Left ventricle myocardium inferior (tissue), 1 donor: ENCODE results near the gene FXYD1. TPM values are rescaled to one million over a fixed set of nuclear protein-coding genes. Genes with fewer than 3 reads are reported as not detected.

Experiments used
- DNase-seq: peaks from one replicate; pipeline ENCODE4 v3.0.0-alpha.2; 2020
- H3K27ac ChIP-seq: fragments of 200-600 bp; replicated peaks from 2 replicates; pipeline ENCODE4 v1.8.0; 2021
- H3K27me3 ChIP-seq: fragments of 200-600 bp; 2 replicates; pipeline ENCODE4 v1.8.0; 2021; ENCODE audit warnings: low read depth
- H3K36me3 ChIP-seq: fragments of 200-600 bp; 2 replicates; pipeline ENCODE4 v1.8.0; 2021
- H3K4me1 ChIP-seq: fragments of 200-600 bp; 2 replicates; pipeline ENCODE4 v1.8.0; 2021
- H3K4me3 ChIP-seq: fragments of 200-600 bp; 2 replicates; pipeline ENCODE4 v1.8.0; 2021; ENCODE audit warnings: mild to moderate bottlenecking, moderate library complexity
- H3K9me3 ChIP-seq: fragments of 200-600 bp; replicated peaks from 2 replicates; pipeline ENCODE4 v1.8.0; 2021
- intact Hi-C: fragments of 100-400 bp; cut with micrococcal nuclease; formaldehyde crosslinking; loops from one replicate; pipeline ENCODE4 v1.11.0; 2022
- total RNA-seq: library from RNA; stranded (reverse); fragmentation: NEBNext Ultra II Directional; extraction: Animal tissue kit (Norgen Biotek cat#: 25700); gene quantifications from one replicate; pipeline ENCODE4 v1.2.1, GENCODE V29; 2021
- TF ChIP-seq, protein P1 (sequence below): fragments of 200-600 bp; IDR thresholded peaks from 2 replicates; pipeline ENCODE4 v1.8.0; 2021; ENCODE audit warnings: antibody characterized with exemption, mild to moderate bottlenecking, borderline replicate concordance
- donor health status: DM: no; HTN: yes; CAD: no; lungs with severe emphysema.

Gene FXYD1
- total RNA-seq, 1 donor from 2014 or later: 509 TPM

DNA sequence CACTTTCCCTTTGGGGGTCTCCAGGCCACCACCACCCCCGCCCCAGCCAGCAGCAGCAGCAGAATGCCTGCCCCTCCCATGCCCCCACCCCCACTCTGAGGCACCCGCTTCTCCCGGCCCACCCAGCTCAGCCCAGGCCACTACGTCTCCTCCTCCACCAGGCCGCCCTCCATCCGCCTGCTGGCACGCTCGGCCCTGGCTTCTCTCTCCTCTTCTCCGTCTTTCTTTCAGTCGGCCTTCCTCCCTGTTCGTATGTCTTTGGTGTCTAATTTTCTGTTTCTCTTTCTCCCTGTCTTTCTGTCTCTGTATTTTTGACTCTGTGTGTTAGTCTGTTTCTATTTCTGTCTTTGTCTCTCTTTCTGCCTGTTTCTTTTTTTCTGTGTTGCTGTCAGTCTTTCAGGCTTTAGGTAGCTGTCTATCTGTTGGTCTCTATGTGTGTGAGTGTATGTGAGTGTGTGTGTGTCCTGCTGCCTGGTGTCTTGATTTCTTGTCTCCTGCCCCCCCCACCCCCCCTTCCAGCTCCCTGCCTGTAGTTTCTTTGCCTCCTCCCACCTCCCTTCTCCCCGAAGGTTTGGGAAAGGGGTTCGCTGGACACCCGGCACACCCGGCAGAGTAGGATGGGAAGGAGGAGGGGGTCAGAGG lies 3.9 kb upstream of the FXYD1 start, which contains the start of gene LGI4:
Gene LGI4 (minus strand): TSS at position 459 of the 642 bp plus-strand sequence. CDS start 379 bp downstream, at position 80.
- intact Hi-C loops: no loop called here
- peak within 1 kb of the TSS; percentile 57 for H3K4me3 ChIP-seq

DNA sequence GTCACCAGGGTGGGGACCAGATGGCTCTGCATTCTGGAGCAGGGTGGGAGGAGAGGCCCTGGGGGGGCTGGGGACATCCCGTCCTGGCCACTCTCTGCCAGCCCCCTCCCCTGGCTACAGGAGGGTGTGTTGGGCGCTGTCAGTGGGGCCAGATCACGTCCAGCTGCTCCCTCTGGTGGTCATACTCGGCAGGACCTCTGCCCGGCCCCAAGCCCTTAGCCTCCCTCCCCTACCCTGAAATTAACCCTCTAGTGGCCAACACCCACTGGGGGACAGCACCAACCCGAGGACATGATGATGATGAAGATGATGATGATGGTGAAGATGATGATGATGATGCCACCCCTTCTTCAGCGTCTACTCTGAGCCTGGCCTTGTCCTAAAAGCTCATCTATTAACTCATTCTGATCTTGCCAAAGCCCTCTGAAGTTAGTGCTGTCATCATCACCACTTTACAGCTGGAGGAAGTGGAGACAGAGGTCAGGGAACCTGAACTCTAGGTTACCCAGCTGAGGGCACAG lies 3.2 kb upstream of the FXYD1 start:
- H3K9me3 ChIP-seq: no peaks in the 10 kb centered on the region
- intact Hi-C loops: no loop called here
- H3K36me3 ChIP-seq: no peaks in the 10 kb centered on the region
- peaks cover 51% of the 10 kb centered on the region for H3K4me1 ChIP-seq
- DNase-seq: peak; percentile 84
- peaks cover 25% of the 10 kb centered on the region for H3K27me3 ChIP-seq
- H3K4me3 ChIP-seq: peak overlapping the region; percentile 57
- peak overlapping the region; percentile 75 for H3K27ac ChIP-seq
- TF ChIP-seq, protein P1, sequence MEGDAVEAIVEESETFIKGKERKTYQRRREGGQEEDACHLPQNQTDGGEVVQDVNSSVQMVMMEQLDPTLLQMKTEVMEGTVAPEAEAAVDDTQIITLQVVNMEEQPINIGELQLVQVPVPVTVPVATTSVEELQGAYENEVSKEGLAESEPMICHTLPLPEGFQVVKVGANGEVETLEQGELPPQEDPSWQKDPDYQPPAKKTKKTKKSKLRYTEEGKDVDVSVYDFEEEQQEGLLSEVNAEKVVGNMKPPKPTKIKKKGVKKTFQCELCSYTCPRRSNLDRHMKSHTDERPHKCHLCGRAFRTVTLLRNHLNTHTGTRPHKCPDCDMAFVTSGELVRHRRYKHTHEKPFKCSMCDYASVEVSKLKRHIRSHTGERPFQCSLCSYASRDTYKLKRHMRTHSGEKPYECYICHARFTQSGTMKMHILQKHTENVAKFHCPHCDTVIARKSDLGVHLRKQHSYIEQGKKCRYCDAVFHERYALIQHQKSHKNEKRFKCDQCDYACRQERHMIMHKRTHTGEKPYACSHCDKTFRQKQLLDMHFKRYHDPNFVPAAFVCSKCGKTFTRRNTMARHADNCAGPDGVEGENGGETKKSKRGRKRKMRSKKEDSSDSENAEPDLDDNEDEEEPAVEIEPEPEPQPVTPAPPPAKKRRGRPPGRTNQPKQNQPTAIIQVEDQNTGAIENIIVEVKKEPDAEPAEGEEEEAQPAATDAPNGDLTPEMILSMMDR: peak; percentile 96

More for the DNA sequence above, 3.9 kb upstream of the FXYD1 start, which contains the start of gene LGI4:
- TF ChIP-seq, protein P1: no peak
- DNase-seq: no peak
- H3K9me3 ChIP-seq: no peaks in the 10 kb centered on the region
- peak within 1 kb of the TSS; percentile 75 for H3K27ac ChIP-seq
- H3K36me3 ChIP-seq: no peaks in the 10 kb centered on the region
- H3K4me1 ChIP-seq: peaks cover 44% of the 10 kb centered on the region
- peaks cover 18% of the 10 kb centered on the region for H3K27me3 ChIP-seq

DNA sequence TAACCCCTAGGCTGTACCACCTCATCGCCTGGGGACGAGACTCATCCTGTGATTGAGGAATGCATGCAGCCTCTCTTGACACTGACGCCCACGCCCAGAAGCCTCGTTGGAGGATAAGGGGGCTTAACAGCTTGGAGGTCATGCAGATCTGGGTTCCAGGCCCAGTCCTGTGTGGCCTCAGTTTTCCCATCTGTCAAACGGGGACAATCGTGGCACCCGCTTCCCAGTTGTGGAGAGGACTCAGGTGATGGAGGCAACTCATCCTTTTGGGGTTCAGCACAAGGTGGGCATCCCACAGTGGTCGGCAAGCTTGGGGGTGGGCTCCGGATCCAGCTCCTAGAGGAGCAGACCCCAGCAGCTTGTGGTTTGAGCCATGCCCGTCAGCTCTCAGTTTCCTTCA lies 2.4 kb upstream of the FXYD1 start:
- intact Hi-C loops: no loop called here
- Histone ChIP-seq H3K27me3 (peaks cover 26% of the 10 kb centered on the region), H3K4me3 (no peak overlapping the region), H3K36me3 (no peaks in the 10 kb centered on the region), H3K27ac (peak overlapping the region; percentile 75), H3K4me1 (peaks cover 56% of the 10 kb centered on the region), H3K9me3 (no peaks in the 10 kb centered on the region)
- DNase-seq: no peak
- TF ChIP-seq, protein P1: no peak

DNA sequence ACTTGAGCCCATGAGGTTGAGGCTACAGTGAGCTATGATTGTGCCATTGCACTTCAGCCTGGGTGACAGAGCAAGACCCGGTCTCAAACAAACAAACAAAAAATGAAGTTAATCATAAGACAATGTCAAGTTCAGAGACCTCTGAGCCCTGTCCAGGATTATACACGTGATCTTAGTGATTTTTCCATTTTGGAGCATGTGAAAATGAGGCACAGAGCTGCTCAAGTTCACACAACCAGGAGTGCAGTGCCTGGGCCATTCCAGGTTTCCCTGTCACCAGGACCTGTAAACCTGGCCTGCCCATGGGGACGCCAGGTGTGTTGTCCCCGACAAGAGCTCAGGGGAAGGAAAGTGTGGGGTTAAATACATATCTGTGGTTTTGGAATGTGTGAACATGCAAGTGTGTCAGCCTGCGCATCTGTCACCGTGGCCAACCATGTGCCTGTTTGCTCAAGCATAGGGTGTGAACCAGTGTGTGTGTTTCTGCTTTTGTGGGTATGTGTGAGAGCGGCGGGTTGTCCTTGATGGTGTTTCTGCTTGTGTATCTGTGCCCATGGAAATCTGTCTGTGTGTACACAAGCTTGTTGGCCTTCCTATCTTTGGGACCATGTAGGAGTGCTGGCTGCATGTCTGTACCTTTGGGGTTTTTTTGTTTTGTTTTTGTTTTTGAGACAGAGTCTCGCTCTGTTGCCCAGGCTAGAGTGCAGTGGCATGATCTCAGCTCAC lies 1.5 kb upstream of the FXYD1 start:
- intact Hi-C loops: no loop called here
- H3K4me1 ChIP-seq: peaks cover 65% of the 10 kb centered on the region

DNA sequence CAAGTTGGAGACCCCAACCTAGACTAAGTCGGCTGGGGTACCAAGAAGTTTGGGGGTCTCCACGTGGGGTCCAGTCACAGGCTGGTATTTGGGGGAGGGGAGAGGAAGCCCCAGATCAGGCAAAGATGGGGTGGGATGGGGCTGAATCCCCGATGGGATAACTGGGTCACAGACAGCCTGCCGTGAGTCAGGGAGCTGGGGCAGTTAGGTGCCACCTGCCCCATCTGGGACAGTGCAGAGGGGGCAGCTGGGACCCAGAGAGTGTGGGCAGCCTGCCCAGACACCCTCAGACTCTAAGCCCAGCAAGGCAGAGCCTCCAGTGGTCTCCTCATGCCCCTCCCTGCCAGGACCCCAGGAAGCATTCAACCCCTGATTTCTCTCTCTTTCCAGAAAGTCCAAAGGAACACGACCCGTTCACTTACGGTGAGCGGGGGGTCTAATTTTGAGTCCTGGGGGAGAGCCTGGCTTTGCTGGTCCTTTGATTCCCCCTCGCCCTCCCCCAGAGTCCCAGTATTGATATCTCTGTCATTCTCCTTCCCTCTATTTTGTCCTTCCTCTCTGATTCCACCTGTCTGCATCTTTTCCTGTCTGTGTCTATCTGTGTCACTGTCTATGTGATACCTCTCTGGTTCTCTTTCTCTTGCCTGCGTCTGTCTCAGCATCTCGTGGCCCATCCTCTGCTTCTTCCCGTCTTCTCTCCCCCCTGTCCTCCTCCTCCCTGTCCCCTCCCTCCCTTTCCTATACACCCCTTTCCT lies 1.8 kb downstream of the FXYD1 start:
- Histone ChIP-seq H3K9me3 (no peaks in the 10 kb centered on the region), H3K27ac (peak overlapping the region; percentile 97), H3K27me3 (peaks cover 32% of the 10 kb centered on the region), H3K4me1 (peaks cover 80% of the 10 kb centered on the region), H3K4me3 (peak overlapping the region; percentile 69), H3K36me3 (no peaks in the 10 kb centered on the region)
- TF ChIP-seq, protein P1: no peak
- intact Hi-C loops: no loop called here
- no peak for DNase-seq

More for the DNA sequence above, 1.5 kb upstream of the FXYD1 start:
- Histone ChIP-seq H3K27ac (peak overlapping the region; percentile 97), H3K4me3 (no peak overlapping the region), H3K27me3 (peaks cover 26% of the 10 kb centered on the region), H3K9me3 (no peaks in the 10 kb centered on the region), H3K36me3 (no peaks in the 10 kb centered on the region)
- TF ChIP-seq, protein P1: no peak
- DNase-seq: no peak
